NCI-H187 (cell line): ENCODE results near the gene CADM2.

Experiments
- DNase-seq, 2 experiments: peaks; one replicate each; lab custom pipeline; 2025; lab: John Stamatoyannopoulos, UW

The CADM2 gene

DNA sequence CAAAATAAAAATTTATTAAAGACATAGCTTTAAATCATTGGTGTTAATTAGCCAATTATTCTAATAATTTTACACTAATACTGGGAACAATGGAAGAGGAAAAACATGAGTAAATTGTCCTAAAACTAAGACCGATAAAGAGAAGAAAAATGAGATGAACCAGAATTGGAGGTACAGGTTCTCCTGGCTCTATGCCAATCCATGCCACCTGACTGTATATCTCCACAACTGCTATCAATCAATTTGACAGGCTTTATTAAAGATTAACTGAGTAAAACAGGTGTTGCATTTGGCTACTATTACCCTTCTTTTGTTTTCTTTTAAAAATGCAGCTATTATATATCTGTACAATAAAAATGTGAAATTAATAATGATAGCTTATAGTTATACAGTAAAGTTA is 850.0 kb downstream of the CADM2 start:
- no peak for DNase-seq

DNA sequence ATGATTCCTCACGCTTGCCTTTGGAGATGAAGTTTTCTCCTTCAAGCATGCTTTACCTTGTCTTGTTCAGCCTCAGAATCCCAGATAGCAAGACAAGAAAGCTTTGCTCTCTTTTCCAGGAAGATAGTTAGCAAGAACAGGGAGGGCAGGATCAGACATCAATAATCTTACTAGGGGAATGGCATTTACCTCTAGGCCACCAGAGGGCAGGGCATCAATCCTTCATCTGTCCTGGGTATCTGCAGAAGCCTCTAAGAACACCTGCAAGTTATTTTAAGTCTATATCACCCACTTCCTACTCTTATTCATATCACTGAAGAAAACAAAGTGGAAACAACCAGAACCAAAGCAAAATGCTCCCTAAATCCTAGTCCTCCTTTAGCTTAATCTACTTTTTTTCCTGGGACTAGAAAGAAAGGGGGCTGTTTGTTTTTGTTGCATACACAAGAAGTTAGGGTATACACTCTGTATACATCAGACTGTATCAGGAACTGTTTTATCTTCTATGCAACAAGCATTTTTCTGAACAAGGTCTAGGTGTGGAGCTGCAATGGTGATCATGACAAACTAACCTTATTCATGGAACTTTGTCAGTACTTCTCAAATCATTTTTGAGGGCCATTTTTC is 862.5 kb downstream of the CADM2 start:
- no peak for DNase-seq

DNA sequence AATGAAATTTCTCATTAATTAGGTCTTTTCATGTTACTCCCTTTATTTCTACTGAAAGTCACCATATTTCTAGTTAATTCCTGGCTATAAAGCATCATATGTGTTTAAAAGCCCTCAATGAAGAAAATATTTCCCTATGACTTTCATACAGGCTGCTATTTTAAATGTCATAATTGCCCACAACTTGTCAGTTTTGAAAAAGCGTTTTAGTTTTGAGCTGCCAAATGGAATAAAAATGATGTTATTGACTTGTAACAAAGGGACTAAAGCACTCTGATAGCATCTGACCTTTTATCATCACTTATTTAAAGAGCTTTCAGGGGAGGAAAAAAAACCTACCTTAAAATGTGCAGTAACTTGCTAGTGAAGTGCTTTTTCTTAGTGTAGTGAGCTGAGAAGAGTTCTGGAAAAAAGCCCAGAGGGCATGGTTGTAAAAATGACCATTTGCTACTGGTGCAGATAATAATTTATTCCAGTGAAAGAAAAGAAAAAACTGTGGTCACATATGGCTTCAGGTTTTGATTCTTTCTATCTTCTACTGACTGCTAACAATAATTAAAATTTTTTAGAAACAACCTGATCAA is 877.2 kb downstream of the CADM2 start:
- DNase-seq, result no peak

GRCh38 chr3:85837402-85837801 is 878.6 kb downstream of the CADM2 start:
- DNase-seq, result no peak

DNA sequence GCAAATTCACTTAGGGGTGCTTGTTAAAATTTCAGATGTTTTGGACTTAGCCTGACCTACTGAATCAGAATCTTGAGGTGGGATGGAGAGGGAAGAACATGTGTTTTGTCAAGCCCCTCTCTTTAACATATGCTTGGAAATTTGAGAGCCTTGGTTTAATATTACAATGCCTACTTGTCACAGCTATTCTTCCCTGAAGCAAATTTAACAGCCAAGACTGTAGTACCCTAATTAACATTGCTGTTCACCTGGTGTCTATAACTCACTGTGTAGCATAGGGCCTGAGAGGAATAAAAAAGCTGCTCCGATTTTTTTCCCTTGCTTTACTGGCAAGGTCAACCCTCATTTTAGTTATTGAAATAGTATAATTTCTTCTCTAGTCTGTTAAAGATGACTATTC is 880.1 kb downstream of the CADM2 start:
- no peak for DNase-seq

DNA sequence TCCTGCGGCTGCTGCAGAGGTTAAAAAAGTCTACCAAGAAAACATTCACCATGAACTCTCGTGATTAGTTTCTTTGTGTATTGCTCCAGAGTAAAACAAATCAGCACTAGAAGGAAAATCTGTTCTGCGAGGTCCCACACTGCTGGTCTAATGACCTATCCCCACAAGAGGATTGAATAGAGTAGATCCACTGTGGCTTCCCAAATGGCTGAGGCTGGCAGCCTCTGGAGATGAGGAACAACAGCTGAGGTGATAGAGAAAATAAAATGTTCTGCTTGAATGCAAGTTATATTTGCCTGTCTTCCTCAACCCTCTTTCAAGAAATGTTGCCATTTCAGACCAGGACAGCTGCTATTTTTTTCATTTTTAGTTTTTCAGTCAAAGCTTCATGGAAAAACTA is 883.3 kb downstream of the CADM2 start:
- no peak for DNase-seq

GRCh38 chr3:85846940-85847339 is 888.2 kb downstream of the CADM2 start:
- no peak for DNase-seq

DNA sequence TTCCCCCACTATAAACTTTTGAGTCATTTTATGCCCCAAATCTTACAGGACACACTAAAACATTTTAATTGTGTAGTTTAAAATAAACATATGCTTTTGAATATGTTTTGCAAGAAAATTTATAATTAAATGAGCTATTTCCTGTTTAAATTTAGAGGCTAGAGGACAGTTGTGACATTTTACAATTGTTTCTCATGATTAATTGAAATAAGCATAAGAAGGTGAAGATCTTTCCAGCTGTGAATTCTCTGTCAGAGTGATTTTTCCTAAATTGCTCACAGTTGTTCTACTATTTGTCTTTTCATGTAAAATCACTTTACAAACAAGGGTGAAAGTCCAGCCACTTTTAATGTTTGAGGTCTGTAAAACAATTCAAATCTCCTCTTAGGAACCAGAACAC is 892.3 kb downstream of the CADM2 start:
- no peak for DNase-seq

DNA sequence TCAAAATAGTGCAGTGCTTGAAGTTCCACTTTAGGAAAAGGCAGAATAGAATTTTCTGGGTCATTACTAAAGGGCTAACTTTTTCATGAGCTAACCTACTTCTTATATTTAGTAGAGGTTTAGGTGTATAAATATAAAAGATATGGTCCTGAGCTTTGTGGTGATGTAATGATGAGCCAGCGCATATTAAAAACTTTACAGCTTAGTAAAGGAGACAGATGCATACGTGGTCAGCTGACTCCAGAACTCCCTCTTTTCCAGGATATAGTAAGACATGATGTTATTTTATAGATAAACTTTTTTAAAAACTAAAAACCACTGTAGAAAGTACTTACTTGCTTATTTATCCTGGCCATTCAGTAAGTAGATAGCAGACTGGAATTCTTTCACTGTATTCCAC is 895.0 kb downstream of the CADM2 start:
- DNase-seq, result no peak

- DNase-seq, result no peak
These were observed 904.2 kb downstream of the CADM2 start for GRCh38 chr3:85862893-85863455.

DNA sequence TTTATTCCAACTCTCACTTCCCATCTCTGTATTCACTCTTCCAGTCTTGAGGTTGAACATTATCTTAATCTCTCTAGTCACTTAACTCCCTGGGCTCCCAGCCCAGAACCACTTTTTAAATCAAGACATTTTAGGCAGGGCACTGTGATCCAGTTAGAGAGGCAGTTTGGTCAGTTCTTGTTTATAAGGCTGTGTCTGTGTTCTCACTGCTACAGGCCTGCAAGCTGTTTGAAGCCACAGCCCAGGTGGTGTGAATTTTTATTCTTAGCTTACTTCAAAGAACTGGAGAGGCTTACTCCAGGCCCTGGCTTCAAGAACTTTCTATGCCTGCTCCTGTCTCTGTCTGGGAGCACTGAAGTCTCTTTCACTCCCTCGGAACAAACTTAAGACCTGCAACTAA is 906.1 kb downstream of the CADM2 start:
- no peak for DNase-seq

DNA sequence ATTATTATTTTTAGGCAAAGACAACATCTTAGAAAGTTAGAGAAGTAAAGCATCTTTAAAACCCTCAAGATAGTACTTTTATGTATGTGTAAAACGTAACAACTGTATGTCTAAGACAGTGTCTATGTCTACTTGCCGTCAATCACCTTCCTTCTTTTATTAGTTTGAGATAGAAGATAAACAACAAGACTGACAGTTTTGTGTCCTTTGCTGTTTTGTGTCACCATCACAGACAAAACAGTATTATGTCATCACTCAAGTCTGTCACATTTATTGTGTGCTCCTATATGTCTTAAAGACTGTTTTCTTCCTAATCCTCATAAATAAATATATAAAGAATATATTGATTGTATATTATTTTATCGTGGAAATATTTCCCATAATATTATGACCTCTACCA is 908.3 kb downstream of the CADM2 start:
- no peak for DNase-seq

- DNase-seq, result no peak
These were observed 916.8 kb downstream of the CADM2 start for GRCh38 chr3:85875589-85875988.

GRCh38 chr3:85877631-85878030 is 918.8 kb downstream of the CADM2 start:
- no peak for DNase-seq

- no peak for DNase-seq
These were observed 923.1 kb downstream of the CADM2 start for GRCh38 chr3:85881833-85882393.

- no peak for DNase-seq
These were observed 931.3 kb downstream of the CADM2 start for GRCh38 chr3:85890043-85890555.

DNA sequence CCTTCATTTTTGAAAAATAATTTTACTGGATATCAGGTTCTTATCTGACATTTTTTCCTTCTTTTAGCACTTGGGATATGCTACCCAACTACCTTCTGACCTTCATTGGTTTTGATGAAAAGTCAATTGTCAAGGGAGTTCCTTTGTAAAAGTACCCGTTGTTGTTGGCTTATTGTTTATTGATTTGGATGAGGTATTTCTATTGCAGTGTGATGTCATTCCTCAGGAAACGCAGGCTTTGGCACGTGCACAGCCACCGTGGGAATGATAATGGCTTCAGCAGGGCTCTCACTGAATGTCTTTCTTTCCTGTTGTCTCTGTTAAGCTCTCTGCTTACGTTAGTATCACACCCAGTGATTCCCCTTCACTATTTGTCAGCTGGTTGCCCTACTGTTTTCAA is 944.6 kb downstream of the CADM2 start:
- no peak for DNase-seq

GRCh38 chr3:85912980-85913379 is 954.2 kb downstream of the CADM2 start:
- no peak for DNase-seq

DNA sequence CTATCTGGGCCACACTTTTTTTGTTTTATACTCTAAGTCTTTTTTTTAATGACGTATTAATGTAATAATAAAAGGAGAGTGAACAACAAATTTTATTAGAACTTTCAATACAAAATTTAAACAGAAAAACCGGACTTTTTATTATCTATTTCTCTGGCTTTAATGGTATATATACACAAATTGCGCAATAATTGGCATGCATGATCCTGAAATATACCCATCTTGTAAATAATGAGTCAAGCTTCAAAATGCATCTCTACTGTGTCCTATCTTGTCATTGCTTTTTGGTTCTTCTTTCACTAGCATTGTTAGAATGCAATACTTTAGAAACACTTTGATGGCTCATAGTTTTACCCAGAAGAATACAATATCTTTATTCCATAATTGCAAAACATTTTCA is 963.6 kb downstream of the CADM2 start:
- no peak for DNase-seq

GRCh38 chr3:85930718-85931117 is 971.9 kb downstream of the CADM2 start:
- no peak for DNase-seq

DNA sequence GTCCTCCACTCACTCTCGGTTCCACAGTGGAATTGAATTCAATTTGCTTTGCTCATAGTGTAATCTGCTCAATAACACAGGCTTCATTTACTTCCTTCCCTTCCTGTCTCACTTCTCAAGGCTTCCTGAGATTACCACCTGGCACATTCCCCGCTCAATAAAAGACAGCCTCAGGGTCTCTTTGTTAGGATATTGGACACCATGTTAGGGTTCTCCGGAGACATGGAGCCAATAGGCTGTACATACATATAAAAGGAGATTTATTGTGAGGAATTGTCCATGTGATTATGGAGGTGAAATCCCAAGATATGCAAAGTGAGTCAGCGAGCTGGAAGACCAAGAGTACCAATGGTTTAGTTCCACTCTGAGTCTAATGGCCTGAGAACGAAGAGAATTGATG is 974.5 kb downstream of the CADM2 start:
- DNase-seq, result no peak

- no peak for DNase-seq
These were observed 976.4 kb downstream of the CADM2 start for GRCh38 chr3:85935171-85935570.

DNA sequence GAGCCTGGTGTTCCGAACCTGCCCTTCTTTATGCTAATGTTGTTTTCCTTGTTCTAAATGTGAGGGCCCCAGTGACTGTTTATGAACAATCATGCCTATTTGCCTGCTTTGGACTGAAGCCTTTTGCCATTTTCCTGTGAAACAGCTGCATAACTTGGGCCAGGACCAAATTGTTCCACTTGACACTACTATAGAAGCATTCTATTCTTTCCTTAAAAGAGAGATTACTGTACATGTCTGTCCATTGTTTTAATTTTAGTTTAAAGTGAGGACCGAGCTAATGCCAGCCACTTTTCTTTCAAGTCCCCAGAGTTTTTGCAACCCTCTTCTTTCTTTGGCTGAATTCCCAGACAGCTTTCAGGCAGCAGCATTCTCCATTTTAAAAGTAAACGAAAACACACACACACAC is 980.3 kb downstream of the CADM2 start:
- no peak for DNase-seq
